Body of pancreas (tissue), 4 donors: ENCODE data around the gene CFAP54. TPM values are rescaled to one million over a fixed set of nuclear protein-coding genes. Genes with fewer than 3 reads are reported as not detected.

Source experiments
- ATAC-seq: fragments of 150-250 bp; one replicate; pipeline ENCODE4 v1.9.1; 2016
- DNase-seq, 4 donors: peaks; one replicate each; pipeline ENCODE4 v3.0.0-alpha.2; 2019
- H3K27ac ChIP-seq, 4 donors: fragments of 200-600 bp; sonication (generic); 1 replicate in 3 of 4; 2 replicates in 1 of 4; pipeline versions ENCODE4 v1.5.1 to v1.6.1; 2016 to 2019; ENCODE audit warnings: mild to moderate bottlenecking in 1 of 4, mixed read lengths in 1 of 4, moderate library complexity in 1 of 4
- H3K27me3 ChIP-seq, 2 donors: fragments of 200-600 bp; sonication (generic); one replicate each; pipeline ENCODE4 v1.6.0; 2016; ENCODE audit warnings: mild to moderate bottlenecking in 1 of 2
- H3K36me3 ChIP-seq, 2 donors: fragments of 200-600 bp; sonication (generic); replicated peaks in 1 of 2; 2 replicates each; pipeline ENCODE4 v1.5.1; 2016; ENCODE audit warnings: low read depth in 2 of 2; ENCODE audit not compliant: insufficient read depth in 1 of 2
- H3K4me1 ChIP-seq: fragments of 200-600 bp; sonication (generic); one replicate; pipeline ENCODE4 v1.6.0; 2016
- H3K4me3 ChIP-seq, 2 donors: fragments of 200-600 bp; sonication (generic); 1 replicate in 1 of 2; 2 replicates in 1 of 2; pipeline ENCODE4 v1.5.1; 2016 to 2019
- H3K9me3 ChIP-seq, 3 donors: fragments of 200-600 bp; sonication (generic); 1 replicate in 2 of 3; 2 replicates in 1 of 3; pipeline ENCODE4 v1.5.1; 2016
- POLR2A ChIP-seq, 3 donors: fragments of 450-650 bp; IDR thresholded peaks; one replicate each; pipeline ENCODE4 v1.6.1; 2016; ENCODE audit warnings: antibody characterized with exemption in 3 of 3, mild to moderate bottlenecking in 2 of 3
- WGBS, 2 donors: methylation state at CpG; one replicate each; pipeline ENCODE4 v1.1.5; 2017; 5-methylcytosine and 5-hydroxymethylcytosine counted together
- intact Hi-C: fragments of 100-400 bp; cut with DNase I; formaldehyde crosslinking; loops from one replicate; pipeline ENCODE4 v1.15.1; 2023
- total RNA-seq, 2 donors: library from RNA; depleted of rRNA; stranded (reverse); fragments of >200 nt; gene quantifications; one replicate each; pipeline ENCODE4 v1.1.0, GENCODE V29; 2016
- TF ChIP-seq, protein P1 (sequence below), 7 experiments: fragments of 450-650 bp in 4 of 7; fragments of 200-600 bp in 3 of 7; sonication (generic) in 3 of 7; IDR thresholded peaks; one replicate each; pipeline ENCODE4 v1.5.1; 2016 to 2019; ENCODE audit warnings: antibody characterized with exemption in 7 of 7

The CFAP54 gene
- total RNA-seq, 2 donors from 2014 or later: 0.52 TPM; not detected in 1

GRCh38 chr12:96882862-96883261, 393.5 kb downstream of the CFAP54 start:
- intact Hi-C loops: no loop called here
- WGBS, 2 donors: 65 to 66% methylated on average over 2 of the region's 2 CpGs
- H3K4me3 ChIP-seq: no peak overlapping the region
- no peaks in the 10 kb centered on the region for H3K4me1 ChIP-seq
- H3K9me3 ChIP-seq: no peaks in the 10 kb centered on the region
- ATAC-seq: no peak
- H3K36me3 ChIP-seq: no peaks in the 10 kb centered on the region
- TF ChIP-seq, protein P1, sequence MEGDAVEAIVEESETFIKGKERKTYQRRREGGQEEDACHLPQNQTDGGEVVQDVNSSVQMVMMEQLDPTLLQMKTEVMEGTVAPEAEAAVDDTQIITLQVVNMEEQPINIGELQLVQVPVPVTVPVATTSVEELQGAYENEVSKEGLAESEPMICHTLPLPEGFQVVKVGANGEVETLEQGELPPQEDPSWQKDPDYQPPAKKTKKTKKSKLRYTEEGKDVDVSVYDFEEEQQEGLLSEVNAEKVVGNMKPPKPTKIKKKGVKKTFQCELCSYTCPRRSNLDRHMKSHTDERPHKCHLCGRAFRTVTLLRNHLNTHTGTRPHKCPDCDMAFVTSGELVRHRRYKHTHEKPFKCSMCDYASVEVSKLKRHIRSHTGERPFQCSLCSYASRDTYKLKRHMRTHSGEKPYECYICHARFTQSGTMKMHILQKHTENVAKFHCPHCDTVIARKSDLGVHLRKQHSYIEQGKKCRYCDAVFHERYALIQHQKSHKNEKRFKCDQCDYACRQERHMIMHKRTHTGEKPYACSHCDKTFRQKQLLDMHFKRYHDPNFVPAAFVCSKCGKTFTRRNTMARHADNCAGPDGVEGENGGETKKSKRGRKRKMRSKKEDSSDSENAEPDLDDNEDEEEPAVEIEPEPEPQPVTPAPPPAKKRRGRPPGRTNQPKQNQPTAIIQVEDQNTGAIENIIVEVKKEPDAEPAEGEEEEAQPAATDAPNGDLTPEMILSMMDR (IDR thresholded peaks at IDR 0.05): no peak
- no peak for TF ChIP-seq POLR2A (IDR thresholded peaks at IDR 0.05)
- no peaks in the 10 kb centered on the region for H3K27me3 ChIP-seq
- no peak overlapping the region for H3K27ac ChIP-seq
- no peak for DNase-seq

DNA sequence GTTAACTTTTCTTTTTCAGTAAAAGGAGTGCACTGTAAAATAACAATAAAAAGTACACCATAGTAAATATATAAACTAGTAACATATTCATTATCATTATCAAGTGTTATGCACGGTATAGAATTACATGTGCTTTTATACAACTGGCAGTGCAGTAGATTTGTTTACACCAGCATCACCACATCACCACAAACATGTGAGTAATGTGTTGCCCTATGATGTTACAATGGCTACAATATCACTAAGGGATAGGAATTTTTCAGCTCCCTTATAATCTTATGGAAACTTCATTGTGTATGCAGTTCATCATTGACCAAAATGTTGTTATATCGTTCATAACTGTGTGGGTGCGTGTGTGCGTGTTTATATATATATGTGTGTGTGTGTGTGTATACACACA, 394.2 kb downstream of the CFAP54 start:
- ATAC-seq: no peak
- intact Hi-C loops: no loop called here
- Histone ChIP-seq H3K4me1 (no peaks in the 10 kb centered on the region), H3K9me3 (no peaks in the 10 kb centered on the region), H3K4me3 (no peak overlapping the region), H3K27me3 (no peaks in the 10 kb centered on the region), H3K36me3 (no peaks in the 10 kb centered on the region), H3K27ac (no peak overlapping the region)
- no peak for TF ChIP-seq POLR2A (IDR thresholded peaks at IDR 0.05)
- TF ChIP-seq, protein P1 (IDR thresholded peaks at IDR 0.05): no peak
- 86 to 92% methylated on average over 4 of the region's 4 CpGs for WGBS, 2 donors
- no peak for DNase-seq

DNA sequence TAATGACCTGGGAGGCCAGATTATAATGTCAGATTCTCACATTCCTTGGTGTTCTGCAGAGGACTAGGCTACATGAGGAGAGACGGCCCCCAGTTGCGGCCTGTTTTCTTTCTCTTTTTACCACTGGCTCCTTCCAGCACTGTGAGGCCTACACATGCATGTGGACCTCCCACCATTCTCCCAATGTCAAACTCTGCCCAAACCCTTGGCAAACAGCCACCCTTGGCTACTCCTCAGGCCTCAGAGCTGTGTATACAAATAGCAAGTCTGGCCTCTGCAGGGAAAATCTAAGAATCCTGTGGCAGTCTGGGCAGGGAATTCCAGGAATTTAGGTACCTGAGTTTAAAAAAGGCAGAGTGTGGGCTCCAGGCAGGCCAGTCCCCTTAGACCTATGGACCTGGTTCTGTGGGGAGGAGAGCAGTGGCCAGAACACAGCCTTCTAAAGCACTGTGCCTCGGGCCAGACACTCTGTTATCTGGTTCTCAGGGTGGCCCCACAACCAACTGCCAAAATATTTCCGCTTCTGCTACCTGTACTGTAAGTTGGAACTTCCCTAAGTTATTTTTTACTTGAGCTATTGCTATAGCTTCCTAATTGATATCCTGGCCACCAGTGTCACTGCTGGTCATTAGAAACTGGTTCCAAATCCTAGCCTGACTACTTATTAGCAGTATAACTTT, 397.8 kb downstream of the CFAP54 start:
- no peak overlapping the region for H3K27ac ChIP-seq
- DNase-seq: peak in 2 of 4 donors; percentile 19 to 23
- no peaks in the 10 kb centered on the region for H3K36me3 ChIP-seq
- H3K4me3 ChIP-seq: no peak overlapping the region
- ATAC-seq: no peak
- H3K4me1 ChIP-seq: no peaks in the 10 kb centered on the region
- WGBS, 2 donors: 59 to 60% methylated on average over 4 of the region's 4 CpGs
- intact Hi-C loops: no loop called here
- no peaks in the 10 kb centered on the region for H3K27me3 ChIP-seq
- no peaks in the 10 kb centered on the region for H3K9me3 ChIP-seq
- no peak for TF ChIP-seq POLR2A (IDR thresholded peaks at IDR 0.05)
- TF ChIP-seq, protein P1 (IDR thresholded peaks at IDR 0.05): no peak

GRCh38 chr12:96889273-96889933, 400.0 kb downstream of the CFAP54 start:
- Histone ChIP-seq H3K27me3 (no peaks in the 10 kb centered on the region), H3K4me1 (no peaks in the 10 kb centered on the region), H3K4me3 (no peak overlapping the region), H3K9me3 (no peaks in the 10 kb centered on the region), H3K36me3 (no peaks in the 10 kb centered on the region), H3K27ac (no peak overlapping the region)
- WGBS, 2 donors: 26 to 40% methylated on average over 5 of the region's 5 CpGs
- no peak for ATAC-seq
- no peak for TF ChIP-seq POLR2A (IDR thresholded peaks at IDR 0.05)
- TF ChIP-seq, protein P1 (IDR thresholded peaks at IDR 0.05): no peak
- DNase-seq: no peak
- intact Hi-C loops: no loop called here
